ENCODE measurements around the gene PMM1.

Gene PMM1

DNA sequence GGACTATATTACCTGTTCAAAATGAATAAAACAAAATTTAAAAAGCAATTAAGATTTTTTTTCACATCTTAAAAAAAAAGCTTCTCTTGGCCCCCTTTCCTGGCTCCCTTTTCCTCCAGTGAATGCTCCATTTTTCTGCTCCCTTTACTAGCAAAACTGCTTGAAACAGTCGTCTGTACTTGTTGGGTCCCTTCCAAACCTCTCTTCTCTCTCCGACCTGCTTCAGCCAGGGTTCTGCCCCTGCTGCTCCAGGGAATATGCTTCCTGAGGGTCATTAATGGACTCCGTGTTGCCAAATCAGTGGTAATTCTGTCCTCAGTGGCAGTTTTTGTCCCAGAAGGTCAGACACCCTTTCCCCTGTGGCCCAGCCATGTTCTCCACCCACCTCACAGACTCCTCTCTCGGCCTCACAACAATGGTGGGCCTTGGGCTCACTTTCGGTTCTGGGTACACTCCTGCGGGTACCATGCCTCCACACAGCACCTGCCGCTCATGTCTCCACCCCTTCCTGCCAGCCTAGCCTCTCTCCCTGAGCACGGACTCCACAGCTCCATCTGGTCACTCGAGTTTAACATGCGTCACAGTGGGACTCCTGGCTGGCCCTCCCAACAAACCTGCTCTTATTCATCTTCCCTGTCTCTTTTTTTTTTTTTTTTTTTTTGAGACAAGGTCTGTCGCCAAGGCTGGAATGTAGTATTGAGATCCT, 37.6 kb downstream of the PMM1 start:
- Histone ChIP-seq H3K36me3 (ENCODE audit: low read length) (no peaks in the 10 kb centered on the region), H3K4me2 (ENCODE audit: low read depth, low read length, poor library complexity, severe bottlenecking) (no peak overlapping the region), H3K9me3 (ENCODE audit: insufficient read depth, low read length) (no peaks in the 10 kb centered on the region), H2AFZ (ENCODE audit: low read depth, low read length, severe bottlenecking) (no peak overlapping the region), H3K27me3 (ENCODE audit: low read length) (no peaks in the 10 kb centered on the region), H3K9ac (ENCODE audit: low read length) (no peak overlapping the region), H3K27ac (ENCODE audit: low read depth, low read length) (no peak overlapping the region), H3K4me3 (ENCODE audit: insufficient read depth, low read length, poor library complexity, severe bottlenecking) (no peak overlapping the region), H4K20me1 (ENCODE audit: low read depth, low read length) (no peaks in the 10 kb centered on the region), H3K79me2 (ENCODE audit: insufficient read depth, low read length) (no peaks in the 10 kb centered on the region), H3F3A (ENCODE audit: insufficient read depth) (no peaks in the 10 kb centered on the region), H3K9me2 (replicated peaks; ENCODE audit: insufficient read depth, low read length) (no peaks in the 10 kb centered on the region)
- TF ChIP-seq CTCF (IDR thresholded peaks at IDR 0.05; ENCODE audit: insufficient read depth, low read length, poor library complexity, severe bottlenecking) (no peak), EZH2phosphoT487 (conservative IDR thresholded peaks at IDR 0.05; ENCODE audit: low read length) (no peak)

DNA sequence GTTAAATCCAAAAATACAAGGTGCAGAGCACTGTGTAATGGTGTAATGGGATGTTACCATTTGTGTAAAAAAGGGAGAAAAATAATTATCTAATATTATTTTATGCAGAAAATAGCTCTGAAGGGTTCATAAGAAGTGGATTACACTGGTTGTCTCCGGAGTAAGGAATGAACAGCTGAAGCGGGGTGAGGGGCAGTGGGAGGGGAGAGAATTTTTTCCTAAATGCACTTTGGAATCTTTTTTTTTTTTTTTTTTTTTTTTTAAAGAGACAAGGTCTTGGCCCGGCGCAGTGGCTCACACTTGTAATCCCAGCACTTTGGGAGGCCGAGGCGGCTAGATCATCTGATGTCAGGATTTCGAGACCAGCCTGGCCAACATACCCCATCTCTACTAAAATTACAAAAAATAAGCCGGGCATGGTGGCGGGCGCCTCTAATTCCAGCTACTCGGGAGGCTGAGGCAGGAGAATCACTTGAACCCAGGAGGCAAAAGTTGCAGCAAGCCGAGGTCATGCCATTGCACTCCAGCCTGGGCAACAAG, 38.6 kb downstream of the PMM1 start:
- no peaks in the 10 kb centered on the region for H3K79me2 ChIP-seq (ENCODE audit: insufficient read depth, low read length)
- no peaks in the 10 kb centered on the region for H3K9me2 ChIP-seq (replicated peaks; ENCODE audit: insufficient read depth, low read length)
- TF ChIP-seq CTCF (IDR thresholded peaks at IDR 0.05; ENCODE audit: insufficient read depth, low read length, poor library complexity, severe bottlenecking) (no peak), EZH2phosphoT487 (conservative IDR thresholded peaks at IDR 0.05; ENCODE audit: low read length) (no peak)
- no peak overlapping the region for H3K4me2 ChIP-seq (ENCODE audit: low read depth, low read length, poor library complexity, severe bottlenecking)
- H3K9me3 ChIP-seq (ENCODE audit: insufficient read depth, low read length) = no peaks in the 10 kb centered on the region
- no peak overlapping the region for H3K4me3 ChIP-seq (ENCODE audit: insufficient read depth, low read length, poor library complexity, severe bottlenecking)
- no peaks in the 10 kb centered on the region for H3F3A ChIP-seq (ENCODE audit: insufficient read depth)
- H3K36me3 ChIP-seq (ENCODE audit: low read length) = no peaks in the 10 kb centered on the region
- H3K27me3 ChIP-seq (ENCODE audit: low read length) = no peaks in the 10 kb centered on the region
- no peak overlapping the region for H3K27ac ChIP-seq (ENCODE audit: low read depth, low read length)
- H3K9ac ChIP-seq (ENCODE audit: low read length) = no peak overlapping the region
- no peaks in the 10 kb centered on the region for H4K20me1 ChIP-seq (ENCODE audit: low read depth, low read length)
- no peak overlapping the region for H2AFZ ChIP-seq (ENCODE audit: low read depth, low read length, severe bottlenecking)

DNA sequence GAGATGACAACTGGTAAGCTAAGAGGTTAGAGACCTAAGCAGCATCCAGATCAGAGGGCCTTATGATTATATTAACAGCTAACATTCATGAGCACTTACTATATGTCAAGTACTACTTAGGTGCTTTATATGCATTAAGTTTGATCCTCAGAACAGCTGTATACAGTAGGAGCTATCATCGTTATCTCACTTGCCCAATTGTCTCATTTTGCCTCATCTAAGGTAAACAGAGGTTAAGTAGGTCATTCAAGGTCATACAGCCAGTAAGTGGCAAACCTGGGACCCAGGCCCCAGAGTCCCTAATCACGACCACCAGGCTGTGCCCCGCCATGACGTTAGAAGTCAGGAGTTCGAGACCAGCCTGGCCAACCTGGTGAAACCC, 40.8 kb downstream of the PMM1 start:
- Histone ChIP-seq H2AFZ (ENCODE audit: low read depth, low read length, severe bottlenecking) (no peak overlapping the region), H3K9me3 (ENCODE audit: insufficient read depth, low read length) (no peaks in the 10 kb centered on the region), H4K20me1 (ENCODE audit: low read depth, low read length) (no peaks in the 10 kb centered on the region), H3K4me3 (ENCODE audit: insufficient read depth, low read length, poor library complexity, severe bottlenecking) (no peak overlapping the region), H3K9ac (ENCODE audit: low read length) (no peak overlapping the region), H3K27ac (ENCODE audit: low read depth, low read length) (no peak overlapping the region), H3K79me2 (ENCODE audit: insufficient read depth, low read length) (peaks cover 5% of the 10 kb centered on the region), H3K27me3 (ENCODE audit: low read length) (no peaks in the 10 kb centered on the region), H3K4me2 (ENCODE audit: low read depth, low read length, poor library complexity, severe bottlenecking) (no peak overlapping the region), H3F3A (ENCODE audit: insufficient read depth) (peaks cover 8% of the 10 kb centered on the region; the same call in 1 of the 2 replicates), H3K36me3 (ENCODE audit: low read length) (no peaks in the 10 kb centered on the region), H3K9me2 (replicated peaks; ENCODE audit: insufficient read depth, low read length) (no peaks in the 10 kb centered on the region)
- TF ChIP-seq EZH2phosphoT487 (conservative IDR thresholded peaks at IDR 0.05; ENCODE audit: low read length) = no peak
- no peak for TF ChIP-seq CTCF (IDR thresholded peaks at IDR 0.05; ENCODE audit: insufficient read depth, low read length, poor library complexity, severe bottlenecking)

Measured in SU-DHL-6 (cell line).